DMS153 treated with DMSO at 0.1 percent for 48 hours (cell line): Measurements from ENCODE around the gene WNT10A.
"Not testable (repeated sequence)": the region's sequence is repeated elsewhere in the genome, so short reads cannot be mapped to it uniquely, and the experiment has no call there.

ENCODE experiments used
- DNase-seq: peaks from one replicate; lab custom pipeline; 2025; ENCODE audit not compliant: unreplicated experiment; lab: John Stamatoyannopoulos, UW

WNT10A gene

GRCh38 chr2:218927876-218928275 is 47.2 kb downstream of the WNT10A start:
- DNase-seq, result no peak

GRCh38 chr2:218930488-218930887 is 49.8 kb downstream of the WNT10A start:
- not testable (repeated sequence) for DNase-seq

- DNase-seq, result not testable (repeated sequence)
Measured at GRCh38 chr2:218931751-218932150, 51.1 kb downstream of the WNT10A start.
